OCI-LY7 (cell line): ENCODE measurements around the gene THAP8. TPM values are rescaled to one million over a fixed set of nuclear protein-coding genes. Genes with fewer than 3 reads are reported as not detected.

Source experiments
- BruUV-seq: library from RNA; stranded (reverse); fragments of 400-500 nt; replicated peaks from 2 replicates; lab custom pipeline; 2021; lab: Mats Ljungman, UMichigan
- CTCF ChIA-PET: fragments of 300-600 bp; sonication (Branson Sonifier 250); formaldehyde crosslinking; loops from one replicate; lab custom pipeline; 2022; ENCODE audit warnings: antibody characterized with exemption; ENCODE audit not compliant: unreplicated experiment; lab: Charles Lee
- POLR2A ChIA-PET: fragments of 300-600 bp; sonication (Branson Sonifier 250); formaldehyde crosslinking; loops from one replicate; lab custom pipeline; 2022; ENCODE audit warnings: antibody characterized with exemption; lab: Charles Lee
- DNase-seq: peaks from one replicate; pipeline ENCODE4 v3.0.0-alpha.2; 2015; ENCODE audit warnings: low spot score
- H2AFZ ChIP-seq: fragments of 200-600 bp; sonication (generic), shearing (Covaris generic); 2 replicates; pipeline ENCODE4 v1.6.1; 2014; ENCODE audit warnings: mild to moderate bottlenecking, antibody characterized with exemption, low read length, moderate library complexity
- H3K27ac ChIP-seq: fragments of 200-600 bp; sonication (generic); 2 replicates; pipeline ENCODE4 v1.5.1; 2014; ENCODE audit warnings: mixed run types, low read depth, mild to moderate bottlenecking, moderate library complexity, low read length, inconsistent platforms; ENCODE audit not compliant: poor library complexity, severe bottlenecking
- H3K36me3 ChIP-seq: fragments of 200-600 bp; sonication (generic); 2 replicates; pipeline ENCODE4 v1.6.1; 2014; ENCODE audit warnings: mild to moderate bottlenecking, antibody characterized with exemption, low read length, moderate library complexity, mixed read lengths; ENCODE audit not compliant: insufficient read depth
- H3K4me1 ChIP-seq: fragments of 200-600 bp; sonication (generic); 2 replicates; pipeline ENCODE4 v1.5.1; 2014; ENCODE audit warnings: mild to moderate bottlenecking, low read length; ENCODE audit not compliant: insufficient read depth, poor library complexity, severe bottlenecking
- H3K4me2 ChIP-seq: fragments of 200-600 bp; sonication (generic); 2 replicates; pipeline ENCODE4 v1.6.1; 2014; ENCODE audit warnings: mild to moderate bottlenecking, low read length
- H3K4me3 ChIP-seq: fragments of 200-600 bp; sonication (generic); 2 replicates; pipeline ENCODE4 v1.5.1; 2014; ENCODE audit warnings: mild to moderate bottlenecking, low read depth, low read length; ENCODE audit not compliant: poor library complexity, severe bottlenecking
- H3K79me2 ChIP-seq: fragments of 200-600 bp; sonication (generic); 2 replicates; pipeline ENCODE4 v1.6.1; 2016; ENCODE audit warnings: low read depth, mild to moderate bottlenecking, low read length, moderate library complexity, mixed read lengths; ENCODE audit not compliant: insufficient read depth
- H3K9me2 ChIP-seq: fragments of 200-600 bp; sonication (generic); 2 replicates; pipeline ENCODE4 v1.6.1; 2016; ENCODE audit warnings: mild to moderate bottlenecking, low read length, mixed read lengths; ENCODE audit not compliant: insufficient read depth
- H3K9me3 ChIP-seq: fragments of 200-600 bp; sonication (generic); 2 replicates; pipeline ENCODE4 v1.6.1; 2014; ENCODE audit warnings: mild to moderate bottlenecking, mixed run types, low read length, mixed read lengths
- H4K20me1 ChIP-seq: fragments of 200-600 bp; sonication (generic); 2 replicates; pipeline ENCODE4 v1.6.1; 2014; ENCODE audit warnings: mild to moderate bottlenecking, antibody characterized with exemption, low read length, moderate library complexity, mixed read lengths; ENCODE audit not compliant: insufficient read depth
- EZH2phosphoT487 ChIP-seq: fragments of 200-600 bp; sonication (generic); IDR thresholded peaks from 2 replicates; pipeline ENCODE4 v1.6.1; 2018; ENCODE audit warnings: low read depth, borderline replicate concordance, mild to moderate bottlenecking, mixed run types, antibody characterized with exemption, low read length, moderate library complexity, mixed read lengths
- intact Hi-C: fragments of 100-400 bp; cut with micrococcal nuclease; formaldehyde crosslinking; loops from one replicate; pipeline ENCODE4 v1.10.0; 2022; ENCODE audit not compliant: unreplicated experiment
- total RNA-seq, 2 experiments: library from RNA; depleted of rRNA in 1 of 2; stranded (reverse); fragments of >200 nt in 1 of 2; shearing (Covaris generic) in 1 of 2; gene quantifications; 2 replicates each; pipeline ENCODE4 v1.2.3, GENCODE V29; 2014 to 2022
- TF ChIP-seq, protein P1 (sequence below): fragments of 200-600 bp; sonication (generic); conservative IDR thresholded peaks from 2 replicates; pipeline ENCODE4 v1.5.1; 2014; ENCODE audit warnings: mild to moderate bottlenecking, antibody characterized with exemption, low read length, moderate library complexity, mixed read lengths

THAP8 gene
- total RNA-seq, 2 experiments from 2014 or later: 7.3 TPM

DNA sequence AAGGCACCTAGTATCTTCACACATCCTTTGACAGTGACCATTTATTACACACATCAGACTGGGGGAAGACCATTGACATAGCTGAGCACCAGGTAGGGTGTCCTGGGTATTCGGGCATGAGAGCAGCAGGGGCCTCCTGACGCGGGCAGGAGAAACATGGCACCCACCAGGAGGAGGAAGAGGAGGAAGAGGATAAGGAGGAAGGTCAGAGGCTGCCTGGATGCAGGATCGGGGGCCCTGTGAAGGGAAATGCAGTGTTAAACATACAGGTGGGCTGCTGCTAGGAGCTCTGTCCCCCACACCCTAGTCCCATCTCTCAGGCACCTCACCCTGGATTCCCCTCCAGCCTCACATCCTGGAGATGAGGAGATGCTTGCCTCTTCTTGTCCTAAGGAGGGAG is 50.8 kb downstream of the THAP8 start:
- H3K9me3 ChIP-seq: no peaks in the 10 kb centered on the region
- peaks cover 6% of the 10 kb centered on the region; the same call in 1 of the 2 replicates for H3K79me2 ChIP-seq
- H3K9me2 ChIP-seq: no peaks in the 10 kb centered on the region
- TF ChIP-seq, protein P1, sequence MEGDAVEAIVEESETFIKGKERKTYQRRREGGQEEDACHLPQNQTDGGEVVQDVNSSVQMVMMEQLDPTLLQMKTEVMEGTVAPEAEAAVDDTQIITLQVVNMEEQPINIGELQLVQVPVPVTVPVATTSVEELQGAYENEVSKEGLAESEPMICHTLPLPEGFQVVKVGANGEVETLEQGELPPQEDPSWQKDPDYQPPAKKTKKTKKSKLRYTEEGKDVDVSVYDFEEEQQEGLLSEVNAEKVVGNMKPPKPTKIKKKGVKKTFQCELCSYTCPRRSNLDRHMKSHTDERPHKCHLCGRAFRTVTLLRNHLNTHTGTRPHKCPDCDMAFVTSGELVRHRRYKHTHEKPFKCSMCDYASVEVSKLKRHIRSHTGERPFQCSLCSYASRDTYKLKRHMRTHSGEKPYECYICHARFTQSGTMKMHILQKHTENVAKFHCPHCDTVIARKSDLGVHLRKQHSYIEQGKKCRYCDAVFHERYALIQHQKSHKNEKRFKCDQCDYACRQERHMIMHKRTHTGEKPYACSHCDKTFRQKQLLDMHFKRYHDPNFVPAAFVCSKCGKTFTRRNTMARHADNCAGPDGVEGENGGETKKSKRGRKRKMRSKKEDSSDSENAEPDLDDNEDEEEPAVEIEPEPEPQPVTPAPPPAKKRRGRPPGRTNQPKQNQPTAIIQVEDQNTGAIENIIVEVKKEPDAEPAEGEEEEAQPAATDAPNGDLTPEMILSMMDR: no peak
- no peak for TF ChIP-seq EZH2phosphoT487
- no peaks in the 10 kb centered on the region for H3K4me1 ChIP-seq
- CTCF ChIA-PET: no interaction called here
- no peak for DNase-seq
- H3K36me3 ChIP-seq: peaks cover 21% of the 10 kb centered on the region
- POLR2A ChIA-PET: no interaction called here
- no TSS peak for BruUV-seq
- 0 out of 2 replicates have a peak, but pooled peaks cover 4% of the 10 kb centered on the region for H4K20me1 ChIP-seq
- no peak overlapping the region for H3K27ac ChIP-seq
- H2AFZ ChIP-seq: no peak overlapping the region
- intact Hi-C loops: no loop called here
- H3K4me3 ChIP-seq: no peak overlapping the region
- H3K4me2 ChIP-seq: no peak overlapping the region

DNA sequence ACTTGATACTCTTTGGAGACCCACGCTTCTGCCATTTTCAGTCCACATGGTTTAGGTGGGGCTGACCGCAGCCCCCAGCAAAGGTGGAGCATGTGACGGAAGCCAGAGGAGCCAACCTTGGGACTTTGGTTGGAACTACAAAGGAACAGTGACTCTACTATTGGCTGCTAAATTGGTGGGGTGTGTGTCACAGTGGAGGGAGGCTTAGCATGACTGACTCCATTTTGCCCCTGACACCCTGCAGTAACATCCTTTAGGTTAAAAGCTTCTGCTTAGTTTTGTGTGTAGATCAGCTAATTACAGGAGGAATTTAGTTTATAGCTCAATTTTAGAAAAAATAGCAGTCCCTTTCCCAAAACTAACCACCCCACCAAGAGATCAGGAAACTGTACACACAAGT is 52.5 kb downstream of the THAP8 start:
- no peak overlapping the region for H3K4me3 ChIP-seq
- H3K9me2 ChIP-seq: no peaks in the 10 kb centered on the region
- intact Hi-C loops: no loop called here
- H4K20me1 ChIP-seq: 0 out of 2 replicates have a peak, but pooled peaks cover 4% of the 10 kb centered on the region
- H3K36me3 ChIP-seq: peaks cover 30% of the 10 kb centered on the region
- TF ChIP-seq EZH2phosphoT487: no peak
- no peak overlapping the region for H2AFZ ChIP-seq
- no peaks in the 10 kb centered on the region for H3K9me3 ChIP-seq
- no TSS peak for BruUV-seq
- ChIA-PET CTCF (interaction anchor here (0.6 kb wide), 1 partner anchor 55 kb away, joined by 3 read pairs; no protein-coding TSS in a partner anchor), POLR2A (interaction anchor here (0.5 to 0.7 kb wide), 3 partner anchors 28 to 1081 kb away, joined by 3 read pairs; no protein-coding TSS in a partner anchor)
- no peak for DNase-seq
- no peak overlapping the region for H3K4me2 ChIP-seq
- peaks cover 9% of the 10 kb centered on the region; the same call in 1 of the 2 replicates for H3K79me2 ChIP-seq
- no peak overlapping the region for H3K27ac ChIP-seq
- H3K4me1 ChIP-seq: peaks cover 3% of the 10 kb centered on the region

DNA sequence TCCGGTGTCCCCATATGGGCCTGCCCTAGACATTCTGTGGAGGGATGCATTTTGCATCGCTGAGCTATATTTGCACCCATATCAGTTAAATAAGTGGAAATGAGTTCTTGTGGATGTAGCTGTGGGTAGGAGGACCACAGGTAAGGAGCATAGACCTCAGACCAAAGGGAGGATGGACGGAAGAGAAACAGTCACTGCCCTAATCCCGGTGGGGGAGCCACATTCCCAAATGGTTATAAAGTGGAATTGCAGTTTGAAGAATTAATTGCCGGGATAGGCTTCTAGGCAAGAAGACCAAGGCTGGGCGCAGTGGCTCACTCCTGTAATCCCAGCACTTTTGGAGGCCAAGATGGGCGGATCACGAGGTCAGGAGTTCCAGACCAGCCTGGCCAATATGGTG is 57.3 kb downstream of the THAP8 start:
- CTCF ChIA-PET: no interaction called here

More for the DNA sequence above, 57.3 kb downstream of the THAP8 start:
- no peaks in the 10 kb centered on the region for H3K9me3 ChIP-seq
- H3K4me1 ChIP-seq: peaks cover 16% of the 10 kb centered on the region
- no peaks in the 10 kb centered on the region for H3K9me2 ChIP-seq
- H3K79me2 ChIP-seq: peaks cover 22% of the 10 kb centered on the region
- H3K27ac ChIP-seq: no peak overlapping the region
- no peak for DNase-seq
- 0 out of 2 replicates have a peak, but pooled peaks cover 4% of the 10 kb centered on the region for H4K20me1 ChIP-seq
- H3K4me2 ChIP-seq: peak overlapping the region; percentile 94
- H3K4me3 ChIP-seq: peak overlapping the region; percentile 89
- intact Hi-C loops: no loop called here
- no peak for TF ChIP-seq EZH2phosphoT487
- TF ChIP-seq, protein P1: no peak
- POLR2A ChIA-PET: no interaction called here
- no peak overlapping the region for H2AFZ ChIP-seq
- no TSS peak for BruUV-seq
- peaks cover 26% of the 10 kb centered on the region for H3K36me3 ChIP-seq
